ENCODE measurements around the gene SYN1. TPM values are rescaled to one million over a fixed set of nuclear protein-coding genes. Genes with fewer than 3 reads are reported as not detected.
"Not testable (repeated sequence)": the region's sequence is repeated elsewhere in the genome, so short reads cannot be mapped to it uniquely, and the experiment has no call there.

The SYN1 gene
- 1 to 10 TPM in 3 of 4 donors, not detected in 1; 1.0 to 3.1 (median 1.3) TPM for total RNA-seq

DNA sequence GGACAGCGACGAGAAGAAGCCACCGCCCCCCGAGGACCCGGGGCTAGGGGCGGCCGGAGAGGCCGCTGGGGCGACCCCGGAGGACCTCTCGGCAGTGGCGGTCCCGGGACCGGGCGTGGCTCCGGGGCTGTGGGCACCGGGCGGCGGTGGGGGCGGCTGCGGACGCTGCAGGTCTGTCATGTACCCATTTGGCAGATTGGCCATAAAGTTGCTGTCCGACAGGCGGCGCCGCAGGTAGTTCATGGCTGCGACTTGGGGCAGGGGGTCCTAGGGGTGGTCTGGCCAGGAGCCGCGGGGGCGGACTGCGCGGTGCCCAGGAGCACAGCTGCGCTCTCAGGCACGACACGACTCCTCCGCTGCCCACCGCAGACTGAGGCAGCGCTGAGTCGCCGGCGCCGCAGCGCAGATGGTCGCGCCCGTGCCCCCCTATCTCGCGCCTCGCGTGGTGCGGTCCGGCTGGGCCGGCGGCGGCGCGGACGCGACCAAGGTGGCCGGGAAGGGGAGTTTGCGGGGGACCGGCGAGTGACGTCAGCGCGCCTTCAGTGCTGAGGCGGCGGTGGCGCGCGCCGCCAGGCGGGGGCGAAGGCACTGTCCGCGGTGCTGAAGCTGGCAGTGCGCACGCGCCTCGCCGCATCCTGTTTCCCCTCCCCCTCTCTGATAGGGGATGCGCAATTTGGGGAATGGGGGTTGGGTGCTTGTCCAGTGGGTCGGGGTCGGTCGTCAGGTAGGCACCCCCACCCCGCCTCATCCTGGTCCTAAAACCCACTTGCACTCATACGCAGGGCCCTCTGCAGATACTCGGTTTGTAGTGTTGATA, at the start of gene SYN1:
TSS of gene SYN1 (minus strand) at position 372 of the 817 bp plus-strand sequence. CDS start at position 243, 129 bp downstream.
- TF ChIP-seq CTCF (IDR thresholded peaks at IDR 0.05): no peak
- DNase-seq (ENCODE audit: low spot score) (no peak), ATAC-seq (ENCODE audit: low FRiP score) (peak; percentile 81)

GRCh38 chrX:47665797-47666196, 46.1 kb upstream of the SYN1 start:
- ATAC-seq (ENCODE audit: low FRiP score); DNase-seq (ENCODE audit: low spot score): not testable (repeated sequence)

DNA sequence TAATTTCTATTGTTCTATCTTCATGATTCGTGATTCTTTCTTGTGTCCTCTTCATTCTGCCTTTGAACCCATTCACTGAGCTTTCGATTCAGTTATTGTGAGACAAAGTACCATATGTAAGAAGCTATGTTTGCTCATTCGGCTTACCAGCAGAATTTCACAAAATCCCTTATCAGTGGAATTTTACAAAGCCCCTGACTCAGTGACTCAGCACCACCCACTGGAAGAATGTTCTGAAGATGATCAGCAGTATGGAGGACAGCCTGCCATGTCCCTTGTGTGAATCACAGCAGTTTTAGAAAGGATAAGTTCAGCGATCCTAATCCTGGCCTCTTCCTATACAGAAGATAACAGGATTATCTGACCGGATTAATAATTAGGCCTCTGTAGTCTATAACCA, 45.1 kb upstream of the SYN1 start:
- DNase-seq (ENCODE audit: low spot score): no peak
- no peak for ATAC-seq (ENCODE audit: low FRiP score)
- TF ChIP-seq CTCF (IDR thresholded peaks at IDR 0.05): no peak

- no peak for DNase-seq (ENCODE audit: low spot score)
- peak; percentile 48 for ATAC-seq (ENCODE audit: low FRiP score)
- TF ChIP-seq CTCF (IDR thresholded peaks at IDR 0.05): no peak
These were observed 42.5 kb upstream of the SYN1 start for GRCh38 chrX:47662144-47662657.

DNA sequence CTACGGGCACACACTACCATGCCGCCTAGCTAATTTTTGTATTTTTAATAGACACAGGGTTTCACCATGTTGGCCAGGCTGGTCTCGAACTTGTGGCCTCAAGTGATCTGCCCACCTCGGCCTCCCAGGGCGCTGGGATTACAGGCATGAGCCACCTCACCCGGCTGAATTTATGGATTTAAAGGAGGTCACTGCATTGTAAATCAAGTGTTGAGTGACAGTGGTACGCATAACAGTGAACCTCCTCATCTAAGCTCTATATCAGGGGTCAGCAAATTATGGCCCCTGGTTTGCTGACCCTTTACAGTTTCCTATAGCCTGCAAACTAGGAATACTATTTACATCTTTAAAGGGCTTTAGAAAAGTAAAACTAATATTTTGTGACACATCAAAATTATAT, 41.9 kb upstream of the SYN1 start:
- ATAC-seq (ENCODE audit: low FRiP score) (no peak), DNase-seq (ENCODE audit: low spot score) (no peak)
- TF ChIP-seq CTCF (IDR thresholded peaks at IDR 0.05): no peak

DNA sequence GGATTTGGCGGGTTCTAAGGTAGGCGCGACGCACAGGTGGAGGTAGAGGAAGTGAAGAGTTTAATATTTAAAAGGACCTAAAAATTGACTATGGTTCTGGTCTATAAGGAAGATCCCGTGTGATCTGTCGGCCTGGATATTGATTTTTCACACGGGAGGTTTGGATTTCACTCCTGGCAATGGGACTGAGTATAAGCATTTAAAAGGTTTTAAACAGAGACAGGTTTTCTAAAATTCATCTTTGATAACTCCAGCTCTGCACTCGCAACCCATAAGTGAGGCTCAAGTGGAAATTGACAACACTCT, 39.7 kb upstream of the SYN1 start:
- ATAC-seq (ENCODE audit: low FRiP score) (no peak), DNase-seq (ENCODE audit: low spot score) (no peak)
- TF ChIP-seq CTCF (IDR thresholded peaks at IDR 0.05): no peak

DNA sequence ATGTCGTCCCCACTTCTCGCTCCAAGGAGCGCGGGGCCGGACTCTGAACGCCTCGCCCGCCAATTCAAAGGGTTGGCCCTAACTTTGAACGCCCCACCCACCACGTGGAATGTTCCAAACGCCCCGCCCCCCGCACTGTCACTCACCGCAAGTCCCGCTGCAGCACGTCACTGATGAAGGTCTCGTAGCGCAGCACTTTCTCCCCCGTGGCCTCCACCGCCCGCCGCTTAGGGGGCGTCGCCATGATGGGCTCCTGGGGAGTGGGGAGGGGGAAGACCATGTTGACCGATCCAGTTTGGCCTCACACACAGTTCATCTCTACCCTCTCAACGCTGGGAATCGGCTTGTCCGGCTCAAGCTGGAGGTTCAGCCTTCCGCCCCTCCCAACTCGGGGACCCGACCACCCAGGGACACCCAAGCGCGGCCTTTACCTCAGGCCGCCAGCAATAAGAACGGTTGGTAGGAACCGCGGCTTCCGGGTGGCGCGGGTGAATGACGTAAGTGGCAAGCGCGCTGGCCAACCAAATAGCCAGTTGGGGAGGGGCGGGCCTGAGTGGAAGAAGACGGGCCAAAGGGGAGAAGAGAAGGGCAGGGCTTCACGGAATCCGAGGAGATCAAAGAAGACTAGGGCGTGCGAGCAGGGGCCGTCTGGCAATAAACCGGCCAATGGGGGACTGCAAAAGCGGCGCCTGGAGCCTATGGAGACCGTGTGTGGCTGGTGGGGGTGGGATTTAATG, 39.2 kb upstream of the SYN1 start, which contains the start of gene UXT:
TSS of gene UXT (minus strand) at position 497 of the 737 bp plus-strand sequence. CDS start at position 244, 253 bp downstream.
- TF ChIP-seq CTCF (IDR thresholded peaks at IDR 0.05): no peak
- DNase-seq (ENCODE audit: low spot score) (peak; percentile 78), ATAC-seq (ENCODE audit: low FRiP score) (peak; percentile 91)

All from omental fat pad (tissue), 4 donors.